BE2C (cell line): Measurements from ENCODE around the gene GLTP.
"Not testable (repeated sequence)": the region's sequence is repeated elsewhere in the genome, so short reads cannot be mapped to it uniquely, and the experiment has no call there.

Source experiments
- DNase-seq: peaks from one replicate; pipeline ENCODE4 v3.0.0-alpha.2; 2020
- H3K27me3 ChIP-seq: fragments of 250-450 bp; sonication (Bioruptor Pico); 2 replicates; pipeline ENCODE4 v1.5.1; 2020; ENCODE audit warnings: mild to moderate bottlenecking
- H3K36me3 ChIP-seq: fragments of 250-450 bp; sonication (Bioruptor Pico); 2 replicates; pipeline ENCODE4 v1.5.1; 2020; ENCODE audit warnings: mild to moderate bottlenecking
- H3K4me1 ChIP-seq: fragments of 250-450 bp; sonication (Bioruptor Pico); 2 replicates; pipeline ENCODE4 v1.5.1; 2020
- H3K4me3 ChIP-seq: 2 replicates; pipeline ENCODE4 v1.5.1; 2011; ENCODE audit warnings: low read depth, low read length
- H3K9me3 ChIP-seq: fragments of 250-450 bp; sonication (Bioruptor Pico); 2 replicates; pipeline ENCODE4 v1.5.1; 2020
- CTCF ChIP-seq: IDR thresholded peaks from 2 replicates; pipeline ENCODE4 v1.5.1; 2012; ENCODE audit warnings: mild to moderate bottlenecking, low read depth, low read length

The GLTP gene

GRCh38 chr12:109897029-109897428 lies 16.7 kb upstream of the GLTP start:
- H3K9me3 ChIP-seq = no peaks in the 10 kb centered on the region
- DNase-seq = no peak
- H3K27me3 ChIP-seq = no peaks in the 10 kb centered on the region
- no peaks in the 10 kb centered on the region for H3K4me1 ChIP-seq
- no peak for TF ChIP-seq CTCF
- no peak overlapping the region for H3K4me3 ChIP-seq
- no peaks in the 10 kb centered on the region for H3K36me3 ChIP-seq

- no peaks in the 10 kb centered on the region for H3K27me3 ChIP-seq
These were observed 15.8 kb upstream of the GLTP start for GRCh38 chr12:109896188-109896587.

GRCh38 chr12:109894939-109895338 lies 14.6 kb upstream of the GLTP start:
- Histone ChIP-seq H3K4me1 (no peaks in the 10 kb centered on the region), H3K27me3 (no peaks in the 10 kb centered on the region), H3K36me3 (no peaks in the 10 kb centered on the region), H3K4me3 (no peak overlapping the region), H3K9me3 (no peaks in the 10 kb centered on the region)
- DNase-seq = no peak
- TF ChIP-seq CTCF = no peak

More at GRCh38 chr12:109896188-109896587, 15.8 kb upstream of the GLTP start:
- no peak for TF ChIP-seq CTCF
- DNase-seq = no peak
- Histone ChIP-seq H3K4me1 (no peaks in the 10 kb centered on the region), H3K4me3 (no peak overlapping the region), H3K36me3 (no peaks in the 10 kb centered on the region), H3K9me3 (no peaks in the 10 kb centered on the region)

- Histone ChIP-seq H3K27me3 (no peaks in the 10 kb centered on the region), H3K36me3 (no peaks in the 10 kb centered on the region), H3K4me3 (no peak overlapping the region), H3K9me3 (no peaks in the 10 kb centered on the region), H3K4me1 (no peaks in the 10 kb centered on the region)
- no peak for TF ChIP-seq CTCF
- no peak for DNase-seq
These were observed 13.1 kb upstream of the GLTP start for GRCh38 chr12:109893261-109893995.

- Histone ChIP-seq H3K36me3 (no peaks in the 10 kb centered on the region), H3K4me1 (no peaks in the 10 kb centered on the region), H3K9me3 (no peaks in the 10 kb centered on the region), H3K27me3 (no peaks in the 10 kb centered on the region), H3K4me3 (no peak overlapping the region)
- no peak for DNase-seq
- TF ChIP-seq CTCF = no peak
These were observed 12.4 kb upstream of the GLTP start for GRCh38 chr12:109892748-109893147.

GRCh38 chr12:109892165-109892715 lies 11.9 kb upstream of the GLTP start:
- no peak for TF ChIP-seq CTCF
- Histone ChIP-seq H3K36me3 (no peaks in the 10 kb centered on the region), H3K9me3 (no peaks in the 10 kb centered on the region), H3K27me3 (no peaks in the 10 kb centered on the region), H3K4me3 (no peak overlapping the region), H3K4me1 (no peaks in the 10 kb centered on the region)
- no peak for DNase-seq

- not testable (repeated sequence) for H3K4me1 ChIP-seq, DNase-seq, H3K36me3 ChIP-seq, H3K4me3 ChIP-seq, H3K27me3 ChIP-seq, H3K9me3 ChIP-seq
These were observed 11.4 kb upstream of the GLTP start for GRCh38 chr12:109891731-109892130.
